ENCODE measurements around the gene BMPR1A. TPM values are rescaled to one million over a fixed set of nuclear protein-coding genes. Genes with fewer than 3 reads are reported as not detected.

The BMPR1A gene
- total and polyA plus RNA-seq, 4 donors = 3.8 to 66.2 (median 19.7) TPM

- ATAC-seq (ENCODE audit: insufficient read depth, low FRiP score) (no peak), DNase-seq (no peak)
- Histone ChIP-seq H3K9ac (ENCODE audit: insufficient read depth in 1 of 2, low read length in 2 of 2) (no peak overlapping the region), H3K36me3 (ENCODE audit: control insufficient read depth in 4 of 4, insufficient read depth in 4 of 4, low read length in 4 of 4) (no peaks in the 10 kb centered on the region), H3K4me3 (no peak overlapping the region), H3K9me3 (ENCODE audit: control insufficient read depth in 4 of 4, insufficient read depth in 3 of 4, low read length in 3 of 4) (no peaks in the 10 kb centered on the region), H3K27me3 (ENCODE audit: control insufficient read depth in 3 of 3, insufficient read depth in 3 of 3, low read length in 2 of 3) (no peaks in the 10 kb centered on the region), H3K4me1 (ENCODE audit: control insufficient read depth in 5 of 5, insufficient read depth in 5 of 5, low read length in 5 of 5) (peaks cover 0 to 33% (median 25%) of the 10 kb centered on the region in 5 donors), H3K27ac (ENCODE audit: low read depth in 1 of 2, low read length in 1 of 2) (no peak overlapping the region)
- TF ChIP-seq CTCF (IDR thresholded peaks at IDR 0.05; ENCODE audit: control extremely low read depth, extremely low read depth) = no peak
- WGBS, 2 donors = 79 to 85% methylated on average over 9 of the region's 9 CpGs
Observed at GRCh38 chr10:86960863-86961434, 204.5 kb downstream of the BMPR1A start.

- Histone ChIP-seq H3K9me3 (ENCODE audit: control insufficient read depth in 4 of 4, insufficient read depth in 3 of 4, low read length in 3 of 4) (no peaks in the 10 kb centered on the region), H3K36me3 (ENCODE audit: control insufficient read depth in 4 of 4, insufficient read depth in 4 of 4, low read length in 4 of 4) (no peaks in the 10 kb centered on the region), H3K27me3 (ENCODE audit: control insufficient read depth in 3 of 3, insufficient read depth in 3 of 3, low read length in 2 of 3) (no peaks in the 10 kb centered on the region), H3K9ac (ENCODE audit: insufficient read depth in 1 of 2, low read length in 2 of 2) (no peak overlapping the region), H3K4me3 (no peak overlapping the region), H3K27ac (ENCODE audit: low read depth in 1 of 2, low read length in 1 of 2) (no peak overlapping the region), H3K4me1 (ENCODE audit: control insufficient read depth in 5 of 5, insufficient read depth in 5 of 5, low read length in 5 of 5) (peaks cover 0 to 36% (median 25%) of the 10 kb centered on the region in 5 donors)
- no peak for ATAC-seq (ENCODE audit: insufficient read depth, low FRiP score)
- no peak for TF ChIP-seq CTCF (IDR thresholded peaks at IDR 0.05; ENCODE audit: control extremely low read depth, extremely low read depth)
- WGBS, 2 donors = 91 to 95% methylated on average over 12 of the region's 12 CpGs
- no peak for DNase-seq
Observed at GRCh38 chr10:86961481-86962091, 205.2 kb downstream of the BMPR1A start.

- Histone ChIP-seq H3K4me3 (no peak overlapping the region), H3K27me3 (ENCODE audit: control insufficient read depth in 3 of 3, insufficient read depth in 3 of 3, low read length in 2 of 3) (no peaks in the 10 kb centered on the region), H3K36me3 (ENCODE audit: control insufficient read depth in 4 of 4, insufficient read depth in 4 of 4, low read length in 4 of 4) (no peaks in the 10 kb centered on the region), H3K27ac (ENCODE audit: low read depth in 1 of 2, low read length in 1 of 2) (no peak overlapping the region), H3K9ac (ENCODE audit: insufficient read depth in 1 of 2, low read length in 2 of 2) (no peak overlapping the region), H3K9me3 (ENCODE audit: control insufficient read depth in 4 of 4, insufficient read depth in 3 of 4, low read length in 3 of 4) (no peaks in the 10 kb centered on the region), H3K4me1 (ENCODE audit: control insufficient read depth in 5 of 5, insufficient read depth in 5 of 5, low read length in 5 of 5) (peaks cover 0 to 38% (median 25%) of the 10 kb centered on the region in 5 donors)
- DNase-seq (no peak), ATAC-seq (ENCODE audit: insufficient read depth, low FRiP score) (no peak)
- no peak for TF ChIP-seq CTCF (IDR thresholded peaks at IDR 0.05; ENCODE audit: control extremely low read depth, extremely low read depth)
- WGBS, 2 donors = 90 to 93% methylated on average over 7 of the region's 7 CpGs
Observed at GRCh38 chr10:86962136-86962980, 205.9 kb downstream of the BMPR1A start.
